CD4-positive, alpha-beta T cell (primary cell): ENCODE results near the gene CTDSP1. TPM values are rescaled to one million over a fixed set of nuclear protein-coding genes. Genes with fewer than 3 reads are reported as not detected.

ENCODE experiments used
- ATAC-seq: fragments of 200-7000 bp; cut with Tn5 transposase; one replicate; pipeline ENCODE4 v1.10.0; 2022; ENCODE audit warnings: mild to moderate bottlenecking; ENCODE audit not compliant: poor library complexity
- CTCF ChIA-PET: fragments of 350-600 bp; sonication (Branson Sonifier 250); formaldehyde crosslinking; loops from one replicate; lab custom pipeline; 2021; ENCODE audit warnings: antibody characterized with exemption, inconsistent platforms; lab: Charles Lee
- POLR2A ChIA-PET: fragments of 350-600 bp; sonication (Branson Sonifier 250); formaldehyde crosslinking; loops from one replicate; lab custom pipeline; 2021; ENCODE audit warnings: antibody characterized with exemption, inconsistent platforms; lab: Charles Lee
- DNase-seq, 14 experiments: peaks; one replicate each; pipeline ENCODE4 v3.0.0-alpha.2; 2013 to 2020; ENCODE audit warnings: mixed read lengths in 2 of 14
- H3K27ac ChIP-seq, 2 donors: one replicate each; pipeline versions ENCODE4 v1.5.1 to v1.7.0; 2013; ENCODE audit warnings: low read length in 2 of 2, low read depth in 1 of 2, mild to moderate bottlenecking in 1 of 2
- H3K27me3 ChIP-seq, 2 experiments: 1 replicate in 1 of 2; 2 replicates in 1 of 2; pipeline versions ENCODE4 v1.6.1 to v1.7.0; 2013; ENCODE audit warnings: low read length in 2 of 2, control low read depth in 1 of 2, mild to moderate bottlenecking in 1 of 2, moderate library complexity in 1 of 2; ENCODE audit not compliant: insufficient read depth in 2 of 2, control insufficient read depth in 1 of 2
- H3K36me3 ChIP-seq: one replicate; pipeline ENCODE4 v1.6.1; 2013; ENCODE audit warnings: low read length, control low read depth; ENCODE audit not compliant: insufficient read depth
- H3K4me1 ChIP-seq: one replicate; pipeline ENCODE4 v1.6.1; 2013; ENCODE audit warnings: low read length, control low read depth; ENCODE audit not compliant: insufficient read depth
- H3K4me3 ChIP-seq: one replicate; pipeline ENCODE4 v1.5.1; 2013; ENCODE audit warnings: mild to moderate bottlenecking, low read length, moderate library complexity
- H3K9me3 ChIP-seq, 2 experiments: 1 replicate in 1 of 2; 2 replicates in 1 of 2; pipeline versions ENCODE4 v1.6.1 to v1.7.0; 2013; ENCODE audit warnings: low read length in 2 of 2, mild to moderate bottlenecking in 2 of 2, control low read depth in 1 of 2, moderate library complexity in 1 of 2; ENCODE audit not compliant: control insufficient read depth in 1 of 2, insufficient read depth in 1 of 2
- H3K27ac Mint-ChIP-seq: one replicate; pipeline ENCODE4 v1.8.0; 2020; ENCODE audit warnings: mixed read lengths
- H3K27me3 Mint-ChIP-seq: one replicate; pipeline ENCODE4 v1.8.0; 2021; ENCODE audit warnings: mixed read lengths
- H3K36me3 Mint-ChIP-seq: one replicate; pipeline ENCODE4 v1.8.0; 2021; ENCODE audit warnings: low read depth, mixed read lengths
- H3K4me1 Mint-ChIP-seq: one replicate; pipeline ENCODE4 v1.8.0; 2021; ENCODE audit warnings: low read depth, mixed read lengths
- H3K4me3 Mint-ChIP-seq: one replicate; pipeline ENCODE4 v1.8.0; 2020; ENCODE audit warnings: mild to moderate bottlenecking, mixed read lengths
- H3K9me3 Mint-ChIP-seq: one replicate; pipeline ENCODE4 v1.8.0; 2020; ENCODE audit warnings: mixed read lengths
- intact Hi-C, 2 experiments: fragments of 100-400 bp; cut with DNase I in 1 of 2; cut with micrococcal nuclease in 1 of 2; formaldehyde crosslinking; loops; one replicate each; pipeline versions ENCODE4 v1.15.1 to v1.9.0; 2023 to 2025; cut with DNase I, micrococcal nuclease
- polyA plus RNA-seq, 2 donors: library from polyadenylated mRNA; unstranded; fragments of 120-200 nt; gene quantifications; one replicate each; pipeline ENCODE4 v1.2.1, GENCODE V29; 2013
- total RNA-seq, 174 experiments: library from RNA in 2 of 174; stranded (reverse) in 2 of 174; gene quantifications; one replicate each; pipeline ENCODE4 v1.2.3 and lab custom pipeline; 2021 to 2026
- TF ChIP-seq, protein P1 (sequence below): fragments of 200-600 bp; IDR thresholded peaks from one replicate; pipeline ENCODE4 v1.8.0; 2022; ENCODE audit warnings: antibody characterized with exemption, mild to moderate bottlenecking

Gene CTDSP1, protein sequence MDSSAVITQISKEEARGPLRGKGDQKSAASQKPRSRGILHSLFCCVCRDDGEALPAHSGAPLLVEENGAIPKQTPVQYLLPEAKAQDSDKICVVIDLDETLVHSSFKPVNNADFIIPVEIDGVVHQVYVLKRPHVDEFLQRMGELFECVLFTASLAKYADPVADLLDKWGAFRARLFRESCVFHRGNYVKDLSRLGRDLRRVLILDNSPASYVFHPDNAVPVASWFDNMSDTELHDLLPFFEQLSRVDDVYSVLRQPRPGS
- total RNA-seq (10 to 100 TPM; 70.5 to 76.8 TPM), total RNA-seq (lab: John Stamatoyannopoulos, UW) (33.5 to 244 (median 140) reads per million in 172 experiments)
- 133 TPM for polyA plus RNA-seq (2013, experiment 1 of 2)
- 139 TPM for polyA plus RNA-seq (2013, experiment 2 of 2)

DNA sequence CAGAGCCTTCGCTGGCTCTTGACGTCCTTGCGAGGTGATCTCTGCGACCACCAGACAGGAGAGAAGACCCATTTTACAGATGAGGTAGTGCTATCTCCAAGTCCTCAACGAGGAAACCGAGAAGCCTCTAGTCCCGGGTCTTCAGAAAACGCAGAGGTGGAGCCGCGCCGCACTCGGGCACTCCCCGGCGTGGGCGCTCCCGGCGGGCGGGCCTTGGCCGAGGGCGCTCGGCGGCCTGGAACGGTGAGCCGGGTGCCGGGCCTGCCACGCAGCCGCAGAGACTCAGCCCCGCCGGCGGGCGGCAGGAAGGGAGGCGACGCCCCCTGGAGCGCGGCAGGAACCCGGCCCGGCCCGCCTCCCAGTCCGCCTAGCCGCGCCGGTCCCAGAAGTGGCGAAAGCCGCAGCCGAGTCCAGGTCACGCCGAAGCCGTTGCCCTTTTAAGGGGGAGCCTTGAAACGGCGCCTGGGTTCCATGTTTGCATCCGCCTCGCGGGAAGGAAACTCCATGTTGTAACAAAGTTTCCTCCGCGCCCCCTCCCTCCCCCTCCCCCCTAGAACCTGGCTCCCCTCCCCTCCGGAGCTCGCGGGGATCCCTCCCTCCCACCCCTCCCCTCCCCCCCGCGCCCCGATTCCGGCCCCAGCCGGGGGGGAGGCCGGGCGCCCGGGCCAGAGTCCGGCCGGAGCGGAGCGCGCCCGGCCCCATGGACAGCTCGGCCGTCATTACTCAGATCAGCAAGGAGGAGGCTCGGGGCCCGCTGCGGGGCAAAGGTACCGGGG lies at the start of gene CTDSP1:
Gene CTDSP1, plus strand, starts transcription at position 478 of the 776 bp plus-strand sequence. Its CDS starts 223 bp downstream, at position 701.
- H3K4me3 Mint-ChIP-seq, result peak within 1 kb of the TSS; percentile 96
- peaks cover 57% of the 10 kb centered on the region for H3K4me1 Mint-ChIP-seq
- peaks cover 83% of the 10 kb centered on the region for H3K4me1 ChIP-seq
- DNase-seq (peak; percentile 79 to 97 (median 90)), ATAC-seq (peak; percentile 10)
- H3K4me3 ChIP-seq, result peak within 1 kb of the TSS; percentile 86
- intact Hi-C loops, result loop anchor here (2.0 to 10.0 kb wide), 9 partner anchors 42 to 778 kb away; partner anchors contain the start of genes CNPPD1 (in 2 of the 2), RETREG2 (in 2 of the 2), ARPC2 (in 1 of the 2) and CATIP (in 1 of the 2)
- peaks cover 57% of the 10 kb centered on the region for H3K36me3 Mint-ChIP-seq
- H3K27ac Mint-ChIP-seq, result peak within 1 kb of the TSS; percentile 99
- ChIA-PET POLR2A (interaction anchor here (0.8 to 3.8 kb wide), 10 partner anchors 9 to 259 kb away, joined by 4 to 20 read pairs (median 6); partner anchors contain the start of genes AAMP, BCS1L, CATIP and PNKD), CTCF (interaction anchor here (1.1 kb wide), 1 partner anchor 129 kb away, joined by 4 read pairs; the partner anchor contains the start of genes AAMP and PNKD)
- H3K9me3 ChIP-seq, result no peaks in the 10 kb centered on the region
- TF ChIP-seq, protein P1, sequence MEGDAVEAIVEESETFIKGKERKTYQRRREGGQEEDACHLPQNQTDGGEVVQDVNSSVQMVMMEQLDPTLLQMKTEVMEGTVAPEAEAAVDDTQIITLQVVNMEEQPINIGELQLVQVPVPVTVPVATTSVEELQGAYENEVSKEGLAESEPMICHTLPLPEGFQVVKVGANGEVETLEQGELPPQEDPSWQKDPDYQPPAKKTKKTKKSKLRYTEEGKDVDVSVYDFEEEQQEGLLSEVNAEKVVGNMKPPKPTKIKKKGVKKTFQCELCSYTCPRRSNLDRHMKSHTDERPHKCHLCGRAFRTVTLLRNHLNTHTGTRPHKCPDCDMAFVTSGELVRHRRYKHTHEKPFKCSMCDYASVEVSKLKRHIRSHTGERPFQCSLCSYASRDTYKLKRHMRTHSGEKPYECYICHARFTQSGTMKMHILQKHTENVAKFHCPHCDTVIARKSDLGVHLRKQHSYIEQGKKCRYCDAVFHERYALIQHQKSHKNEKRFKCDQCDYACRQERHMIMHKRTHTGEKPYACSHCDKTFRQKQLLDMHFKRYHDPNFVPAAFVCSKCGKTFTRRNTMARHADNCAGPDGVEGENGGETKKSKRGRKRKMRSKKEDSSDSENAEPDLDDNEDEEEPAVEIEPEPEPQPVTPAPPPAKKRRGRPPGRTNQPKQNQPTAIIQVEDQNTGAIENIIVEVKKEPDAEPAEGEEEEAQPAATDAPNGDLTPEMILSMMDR, result no peak
- peak within 1 kb of the TSS; percentile 93 to 94 for H3K27ac ChIP-seq
- H3K36me3 ChIP-seq, result peaks cover 33% of the 10 kb centered on the region
- H3K27me3 ChIP-seq, result no peaks in the 10 kb centered on the region
- H3K9me3 Mint-ChIP-seq, result no peaks in the 10 kb centered on the region
- H3K27me3 Mint-ChIP-seq, result no peaks in the 10 kb centered on the region

DNA sequence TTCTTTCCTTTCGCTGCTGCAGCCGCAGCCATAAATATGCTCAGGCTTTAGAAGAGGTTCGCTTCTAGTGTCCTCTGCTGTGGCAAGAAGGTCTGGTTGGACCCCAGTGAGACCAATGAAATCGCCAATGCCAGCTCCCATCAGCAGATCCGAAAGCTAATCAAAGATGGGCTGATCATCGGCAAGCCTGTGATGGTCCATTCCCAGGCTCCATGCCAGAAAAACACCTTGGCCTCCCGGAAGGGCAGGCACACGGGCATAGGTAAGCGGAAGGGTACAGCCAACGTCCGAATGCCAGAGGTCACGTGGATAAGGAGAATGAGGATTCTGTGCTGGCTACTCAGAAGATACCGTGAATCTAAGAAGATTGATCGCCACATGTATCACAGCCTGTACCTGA lies 45.6 kb upstream of the CTDSP1 start:
- POLR2A ChIA-PET, result no interaction called here
- no peak for DNase-seq
- Mint-ChIP-seq H3K27me3 (no peaks in the 10 kb centered on the region), H3K4me1 (no peaks in the 10 kb centered on the region), H3K36me3 (peaks cover 5% of the 10 kb centered on the region), H3K27ac (no peak overlapping the region), H3K9me3 (peaks cover 7% of the 10 kb centered on the region), H3K4me3 (no peak overlapping the region)
- Histone ChIP-seq H3K36me3 (no peaks in the 10 kb centered on the region), H3K4me1 (peaks cover 8% of the 10 kb centered on the region), H3K9me3 (peaks cover 18 to 20% of the 10 kb centered on the region in 2 experiments), H3K27ac (no peak overlapping the region), H3K4me3 (no peak overlapping the region), H3K27me3 (no peaks in the 10 kb centered on the region)
- intact Hi-C loops, result no loop called here
- no peak for ATAC-seq
- CTCF ChIA-PET, result no interaction called here
- TF ChIP-seq, protein P1, result no peak

DNA sequence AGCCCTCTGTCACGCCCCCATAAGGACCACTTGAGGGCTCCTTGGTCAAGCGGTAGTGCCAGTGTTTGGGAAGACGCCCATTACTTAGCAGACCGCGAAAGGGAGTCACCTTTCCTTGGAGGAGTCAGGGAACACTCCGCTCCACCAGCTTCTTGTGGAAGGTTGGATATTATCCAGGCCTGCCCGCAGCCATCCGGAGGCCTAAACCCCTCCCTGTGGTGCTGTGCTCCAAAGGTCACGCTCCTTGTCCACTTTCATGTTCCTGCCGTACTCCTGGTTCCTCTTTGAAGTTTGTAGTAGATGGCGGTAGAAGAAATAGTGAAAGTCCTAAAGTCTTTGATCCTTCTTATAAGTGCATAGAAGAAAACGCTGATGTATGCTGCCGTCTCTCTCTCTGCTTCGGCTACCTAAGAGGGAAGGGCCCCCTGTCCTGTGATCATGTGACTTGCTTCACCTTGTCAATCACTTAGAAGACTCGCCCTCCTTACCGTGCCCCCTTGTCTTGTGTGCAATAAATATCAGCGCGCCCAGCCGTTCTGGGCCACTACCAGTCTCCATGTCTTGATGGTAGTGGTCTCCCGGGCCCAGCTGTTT lies 44.7 kb upstream of the CTDSP1 start:
- Mint-ChIP-seq H3K9me3 (peaks cover 7% of the 10 kb centered on the region), H3K4me1 (no peaks in the 10 kb centered on the region), H3K36me3 (peaks cover 5% of the 10 kb centered on the region), H3K4me3 (no peak overlapping the region), H3K27ac (no peak overlapping the region), H3K27me3 (no peaks in the 10 kb centered on the region)
- ATAC-seq, result no peak
- DNase-seq, result no peak
- Histone ChIP-seq H3K4me1 (peaks cover 8% of the 10 kb centered on the region), H3K27ac (no peak overlapping the region), H3K4me3 (no peak overlapping the region), H3K9me3 (peaks cover 18 to 19% of the 10 kb centered on the region in 2 experiments), H3K36me3 (no peaks in the 10 kb centered on the region), H3K27me3 (no peaks in the 10 kb centered on the region)
- ChIA-PET CTCF (interaction anchor here (1.0 to 2.9 kb wide), 2 partner anchors 53 to 69 kb away, joined by 3 to 19 read pairs; no protein-coding TSS in a partner anchor), POLR2A (interaction anchor here (2.5 kb wide), 1 partner anchor 32 kb away, joined by 8 read pairs; no protein-coding TSS in a partner anchor)
- TF ChIP-seq, protein P1, result no peak
- intact Hi-C loops, result loop anchor here in 1 of 2 experiments (5.0 kb wide), 1 partner anchor 42 kb away; the partner anchor contains the start of gene CTDSP1
